HG03097 (cell line): Measurements from ENCODE around the gene KCNQ1.

Experiments used
- ATAC-seq: cut with Tn5 transposase; IDR thresholded peaks from one replicate; pipeline ENCODE4 v1.9.1; 2021; ENCODE audit not compliant: unreplicated experiment, low FRiP score

KCNQ1 gene

DNA sequence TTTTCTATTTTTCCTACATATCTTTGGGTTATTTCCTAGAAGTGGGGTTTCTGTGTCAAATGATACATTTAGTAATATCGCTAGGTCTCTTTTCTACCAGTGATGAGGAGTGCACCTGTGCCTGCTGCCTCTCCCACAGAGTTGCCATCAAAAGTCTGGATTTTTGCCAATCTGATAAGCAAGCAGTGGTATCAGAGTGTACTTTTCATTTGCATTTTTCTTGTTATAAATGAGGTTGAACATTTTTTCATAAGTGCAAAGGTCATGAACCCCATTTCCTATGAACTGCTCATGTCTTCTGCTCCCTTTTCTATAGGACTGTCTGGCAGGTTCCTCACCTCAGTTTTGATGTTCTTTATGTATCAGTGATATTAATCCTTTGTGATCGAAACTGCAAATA, 2.2 kb upstream of the KCNQ1 start:
- no peak for ATAC-seq

DNA sequence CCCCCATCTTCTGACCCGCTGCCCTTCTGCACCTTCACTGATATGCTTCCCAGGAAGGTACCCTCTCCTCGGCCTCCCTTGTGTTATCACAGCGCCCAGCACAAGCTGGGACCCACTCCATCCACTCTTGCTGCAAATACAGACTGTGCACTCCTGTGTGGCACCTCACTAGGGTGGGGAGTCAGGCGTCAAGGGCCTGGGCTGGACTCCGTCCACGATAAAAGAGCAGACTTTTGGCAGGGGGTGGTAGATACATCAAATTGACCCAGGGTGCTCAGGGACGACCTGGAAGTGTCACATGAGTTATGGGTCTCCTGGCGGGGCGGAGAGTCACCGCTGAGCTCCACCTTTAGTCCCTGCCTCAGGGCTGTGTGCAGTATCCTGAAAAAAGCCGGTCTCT, 1.4 kb upstream of the KCNQ1 start:
- ATAC-seq = no peak

DNA sequence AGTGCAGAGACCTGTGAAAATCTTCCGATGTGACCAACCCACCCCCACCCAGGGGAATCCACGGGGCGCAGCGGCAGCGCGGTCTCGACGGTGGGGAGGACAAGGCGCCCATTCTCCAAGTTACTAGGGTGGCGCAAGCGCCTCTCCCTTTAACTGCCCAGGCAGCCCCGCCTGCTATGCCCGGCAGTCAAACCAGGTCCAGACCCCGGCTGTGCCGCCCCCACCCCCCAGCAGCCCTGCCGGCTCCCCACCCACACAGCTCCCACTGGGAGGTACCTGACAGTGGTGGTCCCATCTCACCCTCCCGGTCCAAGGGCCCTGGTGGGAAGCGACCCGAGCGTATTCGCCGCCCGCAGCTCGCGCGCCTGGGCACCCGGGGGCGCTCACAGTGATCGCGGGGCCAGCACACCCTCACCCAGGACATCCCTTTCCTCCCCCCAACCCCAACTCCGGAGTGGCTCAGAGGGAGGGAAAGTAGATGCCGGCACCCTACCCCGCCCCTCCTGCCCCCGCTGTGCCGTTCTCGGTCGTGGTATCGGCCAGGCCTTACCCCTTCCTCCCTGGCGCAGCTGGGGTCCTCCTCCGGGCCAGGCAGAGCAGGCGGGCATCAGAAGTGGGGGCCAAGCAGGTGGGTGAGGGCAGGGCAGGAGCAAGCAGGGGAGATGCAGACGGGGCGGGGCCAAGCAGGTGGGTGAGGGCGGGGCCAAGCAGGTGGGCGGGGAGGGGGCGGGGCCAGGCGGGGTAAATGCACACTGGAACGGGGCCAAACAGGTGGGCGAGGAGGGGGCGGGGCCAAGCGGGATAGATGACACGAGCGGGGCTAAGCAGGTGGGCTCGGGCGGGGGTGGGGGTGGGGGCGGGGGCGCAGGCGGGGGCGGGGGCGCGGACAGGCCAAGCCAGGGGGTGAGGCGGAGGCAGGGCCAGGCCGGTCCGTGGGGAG, 657 bp upstream of the KCNQ1 start, which contains the start of gene TRPM5:
Gene TRPM5, minus strand, starts transcription at position 634 of the 940 bp plus-strand sequence. CDS start 21,478 bp downstream, outside the sequence.
- ATAC-seq = no peak

DNA sequence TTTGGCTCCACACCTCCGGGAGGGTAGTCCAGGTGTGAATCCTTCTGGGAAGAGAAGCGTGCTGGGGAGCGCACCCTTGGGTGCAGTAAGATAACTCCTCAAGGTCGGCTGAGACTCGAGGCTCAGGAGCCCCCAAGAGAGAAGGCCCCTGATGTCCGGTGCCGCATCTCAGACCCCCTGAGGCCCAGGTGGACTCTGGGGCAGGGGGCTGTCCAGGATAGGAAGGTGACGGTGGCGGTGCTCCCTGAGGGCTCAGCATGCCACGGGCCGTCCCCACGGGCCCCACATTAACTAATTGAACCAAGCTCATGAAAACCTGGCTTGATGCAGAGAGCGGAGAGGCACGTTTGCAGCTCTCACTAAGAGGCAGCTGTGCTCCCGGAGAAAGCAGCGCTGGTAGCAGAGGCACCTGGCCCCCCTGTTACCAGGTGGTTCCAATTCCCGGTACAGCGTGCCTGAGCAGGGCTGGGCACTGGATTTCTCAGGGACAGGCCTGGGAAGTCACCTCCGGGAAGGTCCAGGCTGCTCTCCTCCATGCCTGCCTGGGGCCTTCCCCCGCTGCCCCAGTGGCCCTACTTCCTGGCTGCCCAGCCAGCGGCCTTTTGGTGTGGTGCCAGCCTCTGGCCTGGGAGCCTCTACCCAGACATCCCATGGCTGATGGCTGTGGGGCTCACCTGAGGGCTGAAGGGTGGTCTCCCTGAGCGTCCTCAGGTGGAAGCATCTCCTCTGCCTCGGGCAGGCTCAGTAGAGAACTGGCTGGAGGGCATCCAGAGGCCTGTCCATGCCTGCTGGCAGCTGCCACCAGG, 1.1 kb downstream of the KCNQ1 start:
- no peak for ATAC-seq

DNA sequence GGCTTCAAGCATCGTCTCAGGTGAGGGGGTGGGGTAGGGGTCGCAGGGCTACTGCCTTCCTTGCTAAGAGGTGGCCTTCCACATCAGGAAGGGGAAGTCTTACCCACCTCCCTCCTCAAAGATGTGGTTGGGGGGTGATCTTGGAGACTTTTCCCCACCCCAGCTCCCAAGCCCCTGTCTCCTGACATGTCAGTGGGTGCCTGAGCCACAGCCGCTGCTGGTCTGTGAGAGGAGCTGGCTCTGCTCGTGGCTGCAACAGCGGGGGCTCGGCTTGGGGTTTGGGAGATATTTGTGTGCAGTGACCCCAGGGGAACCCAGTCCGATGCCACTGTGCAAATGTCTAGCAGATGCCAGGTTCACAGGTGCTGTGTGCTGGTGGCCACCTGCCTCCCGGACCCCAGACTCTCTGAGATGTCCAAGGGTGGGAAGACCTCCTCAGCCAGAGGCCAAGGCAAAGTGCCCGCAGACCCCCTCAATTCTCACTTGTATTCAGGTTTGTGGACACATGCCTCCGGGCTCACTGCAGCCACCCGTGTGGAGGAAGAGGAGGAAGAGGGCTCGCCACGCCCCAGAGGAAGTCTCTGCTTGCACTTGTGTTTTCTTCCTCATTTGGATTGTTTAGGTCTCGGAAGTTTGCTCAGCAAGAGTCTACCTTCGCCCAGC, 1.9 kb downstream of the KCNQ1 start:
- ATAC-seq = no peak

DNA sequence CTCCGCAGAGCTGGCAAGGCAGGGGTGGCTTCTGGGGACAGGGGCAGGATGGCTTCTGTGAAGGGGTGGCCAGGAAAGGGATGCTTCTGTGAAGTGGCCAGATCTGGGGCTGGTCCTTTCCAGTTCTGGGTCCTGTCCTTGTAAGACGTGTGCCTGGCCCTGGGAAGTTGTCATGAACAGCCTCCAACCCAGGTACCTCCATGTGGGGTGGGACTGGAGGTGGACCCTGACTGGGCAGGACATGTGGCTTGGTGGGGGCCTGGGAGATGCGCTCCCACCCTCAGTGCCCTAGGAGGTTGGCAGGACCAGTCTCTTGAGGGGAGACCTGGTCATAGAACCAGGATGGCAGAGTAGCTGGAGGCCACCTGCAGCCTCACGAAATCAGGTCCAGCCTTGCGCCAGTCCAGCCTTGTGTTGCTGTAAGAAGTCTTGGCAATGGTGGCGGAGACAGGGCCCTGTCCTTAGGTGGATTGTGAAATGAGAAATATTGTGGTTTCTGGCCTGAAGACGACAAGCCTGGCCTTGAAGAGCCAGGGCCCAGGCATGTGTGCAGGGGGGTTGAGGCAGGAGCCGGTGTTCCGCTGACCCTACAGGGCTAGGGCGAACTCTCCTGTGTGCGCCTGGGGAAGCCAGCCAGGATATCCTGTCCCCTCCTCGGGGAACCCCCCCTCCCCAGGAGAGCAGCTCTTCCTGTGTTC, 2.6 kb downstream of the KCNQ1 start:
- ATAC-seq = no peak

DNA sequence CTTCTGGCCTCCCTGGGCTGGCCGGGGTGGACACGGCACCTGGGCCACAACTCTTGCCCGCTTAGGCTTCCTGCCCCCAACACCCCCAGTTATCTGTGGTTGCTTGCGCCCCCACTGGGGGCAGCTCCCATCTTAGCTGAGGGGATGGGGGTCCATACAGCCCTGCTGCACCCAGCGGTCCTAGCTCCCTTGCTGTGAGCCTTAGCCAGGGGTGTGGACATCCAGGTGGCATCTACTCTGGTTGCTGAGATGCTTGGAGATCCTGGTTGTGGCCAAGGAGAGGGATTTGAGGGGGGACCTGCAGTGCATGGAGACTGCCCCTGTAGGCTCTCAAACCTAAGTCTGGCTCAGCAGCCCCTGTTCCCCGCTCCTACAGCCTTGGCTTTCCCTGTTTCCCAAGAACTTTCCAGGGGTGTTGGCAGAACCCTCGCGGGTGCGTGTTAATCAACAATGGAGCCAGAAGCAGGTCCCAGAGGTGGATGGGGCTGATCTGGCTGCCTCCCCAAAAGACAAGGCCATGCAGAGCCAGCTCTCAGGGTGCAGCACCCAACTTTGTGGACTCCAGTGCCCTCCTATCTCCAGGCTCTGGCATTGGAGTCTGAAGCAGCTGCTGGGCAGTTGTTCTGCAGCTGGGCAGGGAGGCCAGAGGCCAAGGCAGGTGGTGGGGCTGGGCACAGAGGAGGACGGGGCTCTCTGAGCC, 3.3 kb downstream of the KCNQ1 start:
- ATAC-seq = no peak

DNA sequence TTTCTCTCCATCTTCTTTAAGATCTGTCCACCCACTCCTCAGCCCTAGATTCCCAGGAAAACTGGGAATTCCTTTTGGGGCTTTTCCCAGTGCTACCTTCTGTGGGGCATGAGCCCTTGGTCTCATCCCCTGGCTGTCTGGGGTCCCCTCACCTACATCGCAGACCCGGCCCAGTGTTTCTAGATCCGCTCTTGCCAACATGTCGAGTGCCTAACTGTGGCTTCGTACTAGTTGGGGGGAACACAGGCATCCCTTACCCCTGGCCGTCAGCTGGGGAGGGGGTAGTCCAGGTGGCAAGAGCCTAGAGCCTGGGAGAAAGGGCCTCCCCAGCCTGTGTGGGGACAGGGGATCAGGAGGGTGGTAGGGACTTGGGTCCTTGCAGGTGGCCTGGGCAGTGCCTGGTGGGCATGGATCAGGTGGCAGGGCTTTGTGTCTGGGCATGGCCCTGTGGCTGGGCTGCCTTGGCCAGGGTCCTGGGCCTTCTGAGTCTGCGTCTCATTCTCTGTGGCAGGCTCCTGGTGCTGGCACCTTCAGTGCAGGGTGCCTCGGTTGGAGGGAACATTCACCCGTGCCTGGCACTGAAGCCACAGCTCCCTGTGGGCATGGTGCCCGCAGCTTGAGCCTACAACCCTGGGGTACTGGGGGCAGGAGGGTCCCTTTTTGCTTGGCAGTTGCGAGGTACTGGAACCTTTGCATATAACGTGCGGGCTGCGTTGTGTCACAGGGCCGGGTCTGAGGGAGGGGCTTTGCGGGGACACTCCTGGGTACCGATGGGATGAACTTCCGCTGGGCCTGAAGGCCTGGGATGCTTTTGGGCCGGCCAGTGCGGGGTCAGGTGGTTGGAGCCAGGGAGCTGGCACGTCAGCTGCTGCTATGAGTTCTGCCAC, 4.1 kb downstream of the KCNQ1 start:
- no peak for ATAC-seq

DNA sequence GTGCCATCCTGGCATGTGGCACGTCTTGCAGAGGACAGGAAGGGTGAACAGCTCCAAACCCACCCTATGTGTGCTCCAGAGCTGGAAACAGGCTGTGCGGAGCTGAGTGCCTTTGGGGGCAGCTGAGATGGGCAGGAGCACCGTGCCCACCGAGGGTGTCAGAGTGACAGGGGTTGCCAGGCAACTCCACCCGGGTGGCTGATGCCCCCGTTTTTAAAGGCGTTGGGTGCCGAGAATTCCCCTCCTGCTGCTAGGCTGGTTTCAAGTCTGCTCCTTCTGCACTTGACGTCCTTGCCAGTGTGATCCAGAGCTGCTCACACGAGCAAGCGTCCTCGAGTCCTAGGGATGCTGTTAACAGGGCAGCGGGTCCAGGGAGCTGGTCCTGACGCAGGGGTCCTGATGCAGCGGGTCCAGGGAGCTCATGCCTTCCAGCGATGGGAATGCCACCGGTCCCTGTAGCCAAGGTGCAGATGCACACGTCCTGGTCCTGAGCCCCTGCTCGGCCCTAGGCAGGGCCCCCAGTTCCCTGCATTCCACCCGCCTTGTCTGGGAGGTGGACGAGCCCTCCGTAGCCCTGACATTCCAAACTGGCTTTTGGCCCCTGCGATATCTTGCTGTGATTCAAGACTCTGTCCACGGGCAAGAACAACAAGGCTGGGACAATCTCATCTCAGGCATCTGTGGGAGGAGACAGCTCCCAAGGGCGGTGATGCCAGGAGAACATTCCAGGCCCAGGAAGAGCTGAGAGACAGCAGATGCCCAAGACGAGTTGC, 4.9 kb downstream of the KCNQ1 start:
- no peak for ATAC-seq

DNA sequence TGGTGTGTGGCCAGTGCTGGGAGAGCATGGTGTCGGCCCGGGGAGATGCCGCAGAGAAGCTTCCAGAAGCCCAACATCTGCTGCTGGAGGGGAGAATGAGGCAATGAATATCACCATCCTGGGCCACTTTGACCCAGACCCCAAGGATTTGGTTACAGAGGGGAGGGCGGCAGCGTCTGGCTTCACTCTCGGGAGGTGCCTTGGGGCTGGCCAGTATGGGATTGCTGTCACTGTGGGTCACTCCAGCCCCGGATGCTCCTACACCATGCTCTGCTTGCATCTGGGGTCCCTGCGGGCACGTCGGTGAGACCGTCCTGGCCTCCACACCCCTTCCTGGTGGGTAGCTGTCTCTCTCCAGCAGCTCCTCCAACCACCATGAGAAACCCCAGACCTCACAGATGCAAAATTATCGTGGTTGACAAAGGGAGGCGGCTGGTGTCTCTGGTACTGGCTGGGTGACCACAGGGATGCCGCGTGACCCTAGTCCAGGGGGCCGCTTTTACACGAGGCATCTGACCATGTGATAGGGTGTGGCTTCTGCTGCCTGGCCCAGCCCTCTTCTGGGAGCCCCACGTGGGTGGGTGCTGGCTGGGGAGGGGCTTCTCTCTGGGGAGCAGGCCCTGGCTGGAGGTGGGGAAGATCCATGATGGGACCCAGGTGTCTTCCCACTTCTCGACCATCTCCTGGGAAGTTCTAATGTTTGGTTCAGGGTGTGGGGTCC, 5.7 kb downstream of the KCNQ1 start:
- ATAC-seq = no peak

DNA sequence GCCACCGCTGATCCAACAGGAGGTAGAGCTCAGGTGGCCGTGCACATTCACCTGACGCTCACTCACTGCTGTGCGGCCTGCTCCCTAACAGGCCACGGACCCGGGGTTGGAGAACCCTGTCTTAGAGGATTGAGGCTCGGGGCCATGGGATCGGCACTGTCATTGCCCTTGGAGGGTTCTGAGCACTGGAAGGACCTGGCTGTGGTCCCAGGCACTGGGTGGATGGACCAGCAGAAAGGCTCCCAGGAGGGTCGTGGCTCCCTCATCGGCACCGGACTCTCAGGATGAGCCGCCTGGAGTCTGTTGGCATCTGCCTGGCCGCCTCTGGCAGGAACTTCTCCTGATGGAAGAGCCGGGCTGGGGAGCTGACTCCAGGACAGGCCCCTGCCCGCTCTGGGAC, 6.5 kb downstream of the KCNQ1 start:
- no peak for ATAC-seq

DNA sequence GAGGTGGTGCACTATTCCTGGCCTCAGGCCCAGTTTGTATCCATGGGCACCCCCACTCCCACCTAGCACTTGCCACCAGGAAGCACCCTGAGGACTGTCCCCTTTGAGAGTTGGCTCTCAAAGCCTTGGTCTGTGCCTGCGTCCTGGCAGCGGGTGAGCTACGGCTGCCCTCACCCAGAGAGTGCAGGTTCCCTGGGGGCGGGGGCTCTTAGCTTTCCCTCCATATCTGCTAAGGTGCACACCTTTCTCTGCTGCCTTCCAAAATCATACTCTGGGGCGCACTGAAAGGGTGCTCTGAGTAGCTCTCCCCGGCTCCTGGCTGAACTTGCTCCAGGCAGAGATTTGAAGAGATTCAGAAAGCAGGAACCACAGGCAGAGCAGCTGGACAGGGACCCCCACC, 7.1 kb downstream of the KCNQ1 start:
- ATAC-seq = no peak

DNA sequence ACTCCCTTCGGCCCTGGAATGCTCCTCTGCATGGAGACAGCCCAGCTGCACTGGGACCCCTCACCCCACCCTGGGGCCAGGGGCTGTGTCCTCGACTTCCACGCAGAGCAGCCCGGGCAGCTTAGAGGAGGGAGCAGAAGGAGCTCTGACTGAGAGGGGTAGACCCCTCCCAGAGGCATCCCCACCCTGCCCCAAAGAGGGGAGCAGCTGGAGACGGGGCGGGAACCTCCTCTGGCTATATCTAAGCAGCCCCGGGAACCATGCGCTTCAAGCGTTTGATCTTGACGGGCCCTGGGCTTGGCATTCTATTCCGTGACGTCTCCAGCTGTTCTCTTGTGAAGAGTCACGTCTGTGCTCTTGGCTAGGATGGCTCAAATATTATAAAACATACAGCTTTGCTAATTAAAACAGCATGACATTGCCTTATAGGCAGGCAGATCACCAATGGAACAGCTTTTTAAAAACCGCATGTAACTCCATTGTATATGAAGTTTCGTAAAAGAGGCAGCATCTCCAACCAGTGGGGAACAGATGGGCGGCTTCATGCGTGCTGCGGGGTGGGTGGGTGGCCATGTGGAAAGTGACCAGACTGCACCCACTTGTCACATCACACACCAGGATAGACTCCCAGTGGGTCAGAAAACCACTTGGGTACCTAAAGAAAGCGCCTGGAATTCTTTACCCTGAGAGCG, 7.7 kb downstream of the KCNQ1 start:
- no peak for ATAC-seq

DNA sequence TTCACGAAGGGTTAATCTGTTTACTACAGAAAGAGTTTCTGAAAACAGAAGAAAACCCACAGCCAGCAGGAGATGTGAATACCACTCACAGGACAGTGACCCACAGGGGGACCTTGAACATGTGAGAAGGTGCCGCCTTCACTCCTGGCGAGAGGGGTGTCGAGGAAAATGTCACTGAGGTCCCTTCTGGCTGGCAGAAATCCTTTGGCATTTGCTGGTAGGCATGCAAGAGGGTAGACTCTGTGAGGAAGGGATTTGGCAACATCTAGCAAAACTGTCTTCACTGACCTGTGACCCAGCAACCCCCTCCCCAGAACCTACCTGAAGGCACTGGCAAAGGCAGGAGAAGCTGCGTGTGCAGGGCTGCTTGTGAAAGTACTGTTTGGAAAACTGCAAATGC, 8.6 kb downstream of the KCNQ1 start:
- ATAC-seq = no peak

DNA sequence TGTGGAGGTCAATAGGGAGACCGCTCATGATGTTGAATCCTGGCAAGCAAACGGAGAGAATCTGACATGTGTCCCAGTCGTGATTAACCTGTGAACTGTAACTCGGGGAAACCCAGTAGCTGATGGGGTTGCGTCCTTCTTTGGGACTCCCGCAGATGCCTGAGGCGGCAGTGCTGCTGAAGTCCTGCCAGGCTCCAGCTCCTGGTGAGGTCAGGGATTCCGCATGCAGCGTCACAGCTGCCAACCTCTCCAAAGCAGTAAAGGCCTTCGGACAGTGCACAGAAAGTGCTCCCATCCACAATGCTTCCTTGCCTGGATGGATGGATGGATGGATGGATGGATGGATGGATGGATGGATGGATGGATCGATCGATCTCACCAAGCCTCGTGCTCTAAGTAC, 13.5 kb downstream of the KCNQ1 start:
- no peak for ATAC-seq

DNA sequence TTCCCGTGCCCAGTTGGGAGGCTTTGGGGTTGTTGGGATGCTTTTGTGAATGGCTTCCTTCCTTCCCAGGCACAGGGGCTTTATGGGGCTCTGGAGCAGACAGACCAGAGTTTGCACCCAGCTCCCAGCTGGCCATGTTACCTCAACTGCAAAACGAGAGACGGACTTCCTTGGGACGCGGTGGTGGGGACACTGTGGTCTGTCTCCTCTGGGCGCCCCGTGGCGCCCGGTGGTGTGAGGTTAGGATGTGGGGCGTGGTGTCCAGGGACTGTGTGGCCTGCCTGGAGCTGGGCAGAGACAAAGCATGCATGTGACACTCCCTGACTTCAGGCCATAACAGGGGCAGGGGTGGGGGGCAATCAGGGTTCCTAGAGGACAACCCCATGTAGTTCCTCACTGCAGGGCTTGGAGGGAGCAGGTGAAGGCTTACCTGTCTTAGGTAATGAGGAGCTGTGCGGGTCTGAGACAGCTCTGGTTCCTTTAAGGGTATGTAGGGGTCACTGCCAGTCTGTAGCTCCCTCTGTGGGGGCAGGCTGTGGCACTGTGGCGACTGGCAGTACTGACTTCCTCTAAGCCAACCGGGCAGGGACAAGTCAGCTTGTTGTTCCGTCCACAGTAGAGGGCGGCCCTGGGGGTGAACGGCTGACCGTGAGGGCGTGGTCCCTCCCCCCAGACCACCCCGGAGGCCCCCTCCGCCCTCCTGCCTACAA, 14.4 kb downstream of the KCNQ1 start:
- no peak for ATAC-seq
